HEK293T (cell line): ENCODE data around the gene JCHAIN.

Experiments
- ARNT ChIP-seq: fragments of 450-650 bp; IDR thresholded peaks from 2 replicates; pipeline ENCODE4 v1.6.1; 2017; ENCODE audit warnings: mild to moderate bottlenecking
- BHLHE40 ChIP-seq: fragments of 450-650 bp; IDR thresholded peaks from 2 replicates; pipeline ENCODE4 v1.6.1; 2016; ENCODE audit warnings: mild to moderate bottlenecking, moderate library complexity, borderline replicate concordance
- ELF4 ChIP-seq: fragments of 450-650 bp; IDR thresholded peaks from 2 replicates; pipeline ENCODE4 v1.6.1; 2017; ENCODE audit warnings: antibody characterized with exemption
- FOXK2 ChIP-seq: fragments of 450-650 bp; IDR thresholded peaks from 2 replicates; pipeline ENCODE4 v1.6.1; 2016; ENCODE audit warnings: mild to moderate bottlenecking
- FOXM1 ChIP-seq: fragments of 450-650 bp; IDR thresholded peaks from 2 replicates; pipeline ENCODE4 v1.6.1; 2017; ENCODE audit warnings: mild to moderate bottlenecking, borderline replicate concordance
- HDGF ChIP-seq: fragments of 450-650 bp; IDR thresholded peaks from 2 replicates; pipeline ENCODE4 v1.6.1; 2017; ENCODE audit warnings: antibody characterized with exemption, borderline replicate concordance
- LEF1 ChIP-seq: fragments of 450-650 bp; IDR thresholded peaks from 2 replicates; pipeline ENCODE4 v1.6.1; 2017; ENCODE audit warnings: mild to moderate bottlenecking, borderline replicate concordance
- PKNOX1 ChIP-seq: fragments of 450-650 bp; IDR thresholded peaks from 2 replicates; pipeline ENCODE4 v1.6.1; 2016
- SP1 ChIP-seq: fragments of 450-650 bp; IDR thresholded peaks from 2 replicates; pipeline ENCODE4 v1.6.1; 2017
- SUZ12 ChIP-seq: fragments of 450-650 bp; IDR thresholded peaks from 2 replicates; pipeline ENCODE4 v1.6.1; 2016; ENCODE audit warnings: mild to moderate bottlenecking
- TARDBP ChIP-seq: fragments of 450-650 bp; IDR thresholded peaks from 2 replicates; pipeline ENCODE4 v1.6.1; 2016
- ZNF384 ChIP-seq: fragments of 450-650 bp; IDR thresholded peaks from 2 replicates; pipeline ENCODE4 v1.6.1; 2016

DNA sequence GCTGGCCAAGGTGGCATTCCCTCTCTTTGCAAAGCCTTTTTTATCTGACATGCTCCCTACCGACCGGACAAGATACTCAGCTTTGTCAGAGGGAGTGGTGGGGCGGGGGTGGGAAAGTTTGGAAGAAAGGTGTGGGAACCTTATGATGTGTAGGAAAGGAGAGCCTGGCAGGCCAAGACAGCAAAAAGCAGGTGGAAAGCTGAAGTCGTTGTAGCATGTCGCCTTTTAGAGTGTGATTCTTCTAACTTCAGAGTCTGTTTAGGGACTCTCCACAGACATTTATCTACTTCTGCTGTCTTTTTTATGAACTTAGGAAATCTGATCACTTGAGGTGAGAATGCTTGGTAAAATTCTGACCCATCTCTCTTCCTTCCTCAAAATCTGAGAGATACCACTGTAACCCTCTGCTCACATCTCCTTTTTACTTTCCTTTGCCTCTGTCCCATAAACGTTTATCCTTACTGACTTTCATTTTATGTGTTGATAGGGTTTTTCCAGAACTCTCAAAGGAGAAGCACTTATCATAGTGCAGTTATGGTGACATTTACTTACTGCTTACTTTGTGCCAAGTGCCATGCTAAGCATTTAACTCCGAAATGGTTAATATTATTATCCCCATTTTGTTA lies 47.3 kb upstream of the JCHAIN start:
- TF ChIP-seq SP1 (no peak), FOXM1 (no peak), SUZ12 (no peak), HDGF (no peak), BHLHE40 (no peak), ELF4 (no peak), PKNOX1 (no peak), LEF1 (no peak), TARDBP (no peak), ZNF384 (no peak), ARNT (no peak), FOXK2 (no peak)
